ENCODE data around the gene WBP11.

DNA sequence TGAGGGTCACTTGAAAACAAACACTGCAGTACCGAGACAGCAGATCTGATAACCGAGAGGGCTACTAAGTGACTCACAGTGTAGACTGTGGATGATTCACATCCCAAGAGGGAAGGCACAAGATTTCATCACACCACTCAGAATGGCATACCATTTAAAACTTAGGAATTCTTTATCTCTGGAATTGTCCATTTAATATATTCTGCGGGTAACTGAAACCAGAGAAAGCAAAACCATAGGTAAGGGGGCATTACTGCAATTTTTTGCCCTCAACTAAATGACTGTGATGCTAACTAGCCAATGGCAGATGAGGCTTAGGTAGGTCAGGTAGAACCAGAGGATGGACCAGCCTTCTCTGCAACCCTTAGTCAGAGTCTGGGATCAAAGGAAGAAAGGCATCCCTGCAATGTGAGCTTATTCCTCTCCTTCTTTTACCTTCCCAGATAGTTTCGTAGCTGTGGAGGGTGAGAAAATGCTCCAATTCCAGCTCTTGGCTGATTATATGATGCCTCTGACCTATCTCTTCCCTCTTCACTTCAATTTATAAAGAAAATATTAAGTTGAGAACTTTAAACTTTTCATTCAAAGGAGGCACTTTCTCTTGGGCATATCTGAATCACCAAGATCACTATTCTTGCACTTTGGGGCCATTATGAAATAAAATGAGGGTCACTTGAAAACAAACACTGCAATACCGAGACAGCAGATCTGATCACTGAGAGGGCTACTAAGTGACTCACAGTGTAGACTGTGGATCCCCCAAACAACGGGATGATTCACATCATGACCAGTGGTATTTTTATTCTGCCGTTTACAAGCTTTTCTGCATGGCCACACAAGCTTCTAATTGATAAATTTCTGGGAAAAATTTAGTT is 33.3 kb upstream of the WBP11 start:
- TF ChIP-seq CTCF (IDR thresholded peaks at IDR 0.05): no peak
- no peak for TF ChIP-seq EZH2 (IDR thresholded peaks at IDR 0.05)

All from neural progenitor cell (in vitro differentiated cells).